HepG2 (cell line): ENCODE measurements around the gene SEPTIN10. TPM values are rescaled to one million over a fixed set of nuclear protein-coding genes. Genes with fewer than 3 reads are reported as not detected.

Experiments
- AGO2 ChIP-seq: fragments of 200-400 bp; formaldehyde crosslinking; optimal IDR thresholded peaks from 2 replicates; pipeline ENCODE3; 2017; ENCODE audit warnings: mild to moderate bottlenecking, low read depth, low read length, moderate library complexity
- AHDC1 ChIP-seq: sonication (generic); formaldehyde crosslinking; IDR thresholded peaks from 2 replicates; pipeline ENCODE4 v1.5.1; 2020; ENCODE audit warnings: mild to moderate bottlenecking, missing genetic modification reagents, borderline replicate concordance
- CENPX ChIP-seq: sonication (generic); formaldehyde crosslinking; IDR thresholded peaks from 2 replicates; pipeline ENCODE4 v1.9.0; 2021; ENCODE audit warnings: mild to moderate bottlenecking, missing genetic modification reagents, moderate library complexity
- HMG20B ChIP-seq: conservative IDR thresholded peaks from 2 replicates; pipeline ENCODE4 v1.6.1; 2016; ENCODE audit warnings: missing genetic modification reagents, missing compliant biosample characterization
- RFXAP ChIP-seq: sonication (generic); formaldehyde crosslinking; IDR thresholded peaks from 2 replicates; pipeline ENCODE4 v1.4.0; 2020; ENCODE audit warnings: missing genetic modification reagents, borderline replicate concordance
- RXRA ChIP-seq: sonication (generic); formaldehyde crosslinking; IDR thresholded peaks from 2 replicates; pipeline ENCODE4 v1.5.1; 2020; ENCODE audit warnings: missing genetic modification reagents
- SALL2 ChIP-seq: sonication (generic); formaldehyde crosslinking; IDR thresholded peaks from 2 replicates; pipeline ENCODE4 v1.8.1; 2023; ENCODE audit warnings: mild to moderate bottlenecking, missing genetic modification reagents, inconsistent platforms
- SNAI1 ChIP-seq: sonication (generic); formaldehyde crosslinking; IDR thresholded peaks from 2 replicates; pipeline ENCODE4 v1.5.0; 2020; ENCODE audit warnings: mild to moderate bottlenecking, missing genetic modification reagents, borderline replicate concordance
- SOX6 ChIP-seq, 2 experiments: fragments of 450-650 bp in 1 of 2; sonication (generic) in 1 of 2; formaldehyde crosslinking in 1 of 2; IDR thresholded peaks; 2 replicates each; pipeline versions ENCODE4 v1.4.0 to v1.6.1; 2017 to 2020; ENCODE audit warnings: antibody characterized with exemption in 1 of 2, mild to moderate bottlenecking in 1 of 2, missing genetic modification reagents in 1 of 2
- STAT6 ChIP-seq: sonication (generic); formaldehyde crosslinking; IDR thresholded peaks from 2 replicates; pipeline ENCODE4 v1.4.0; 2020; ENCODE audit warnings: missing genetic modification reagents, mild to moderate bottlenecking, borderline replicate concordance
- ZBTB7B ChIP-seq: sonication (generic); formaldehyde crosslinking; IDR thresholded peaks from 2 replicates; pipeline ENCODE4 v1.4.0; 2020; ENCODE audit warnings: missing genetic modification reagents
- ZFP90 ChIP-seq: sonication (generic); formaldehyde crosslinking; IDR thresholded peaks from 2 replicates; pipeline ENCODE4 v1.8.0; 2022; ENCODE audit warnings: missing genetic modification reagents, mild to moderate bottlenecking, inconsistent platforms, borderline replicate concordance
- ZNF235 ChIP-seq: sonication (generic); formaldehyde crosslinking; IDR thresholded peaks from 2 replicates; pipeline ENCODE4 v1.8.1; 2023; ENCODE audit warnings: mild to moderate bottlenecking, missing genetic modification reagents, borderline replicate concordance
- ZNF530 ChIP-seq: sonication (generic); formaldehyde crosslinking; IDR thresholded peaks from 2 replicates; pipeline ENCODE4 v1.5.0; 2020; ENCODE audit warnings: low read depth, mild to moderate bottlenecking, missing genetic modification reagents
- ZNF788 ChIP-seq: sonication (generic); formaldehyde crosslinking; IDR thresholded peaks from 2 replicates; pipeline ENCODE4 v1.5.0; 2020; ENCODE audit warnings: mild to moderate bottlenecking, missing genetic modification reagents, borderline replicate concordance
- ZSCAN25 ChIP-seq: sonication (generic); formaldehyde crosslinking; IDR thresholded peaks from 2 replicates; pipeline ENCODE4 v1.8.0; 2022; ENCODE audit warnings: mild to moderate bottlenecking, missing genetic modification reagents
- polyA plus RNA-seq, 8 experiments: library from polyadenylated mRNA; depleted of rRNA in 3 of 8; stranded (reverse) in 7 of 8; unstranded in 1 of 8; fragments of >200 nt; fragmentation: Illumina TruSeq in 4 of 8; extraction: Trizol in 4 of 8; gene quantifications; 2 replicates each; pipeline versions ENCODE4 v1.2.1 to v1.2.3, GENCODE V29; 2011 to 2016; ENCODE audit warnings: low read depth in 4 of 8, missing spikeins in 1 of 8, mixed read lengths in 1 of 8; ENCODE audit not compliant: insufficient read depth in 1 of 8
- total RNA-seq, 5 experiments: library from RNA; depleted of rRNA; stranded (reverse); fragments of >200 nt; fragmentation: Illumina TruSeq; extraction: Trizol; gene quantifications; 2 replicates each; pipeline ENCODE4 v1.2.3, GENCODE V29; 2016; ENCODE audit warnings: low read depth in 1 of 5
- TF ChIP-seq, protein P1 (sequence below): sonication (generic); formaldehyde crosslinking; IDR thresholded peaks from 2 replicates; pipeline ENCODE4 v1.4.0; 2020; ENCODE audit warnings: missing genetic modification reagents
- TF ChIP-seq, protein P2 (sequence below): IDR thresholded peaks from 2 replicates; pipeline ENCODE4 v1.6.1; 2016; ENCODE audit warnings: low read depth, borderline replicate concordance

The SEPTIN10 gene
- total and polyA plus RNA-seq, 2 of the 13 experiments (the other 11 are each of a cell fraction or from before 2014, with no cell fraction given): 45.8 to 67.5 TPM

DNA sequence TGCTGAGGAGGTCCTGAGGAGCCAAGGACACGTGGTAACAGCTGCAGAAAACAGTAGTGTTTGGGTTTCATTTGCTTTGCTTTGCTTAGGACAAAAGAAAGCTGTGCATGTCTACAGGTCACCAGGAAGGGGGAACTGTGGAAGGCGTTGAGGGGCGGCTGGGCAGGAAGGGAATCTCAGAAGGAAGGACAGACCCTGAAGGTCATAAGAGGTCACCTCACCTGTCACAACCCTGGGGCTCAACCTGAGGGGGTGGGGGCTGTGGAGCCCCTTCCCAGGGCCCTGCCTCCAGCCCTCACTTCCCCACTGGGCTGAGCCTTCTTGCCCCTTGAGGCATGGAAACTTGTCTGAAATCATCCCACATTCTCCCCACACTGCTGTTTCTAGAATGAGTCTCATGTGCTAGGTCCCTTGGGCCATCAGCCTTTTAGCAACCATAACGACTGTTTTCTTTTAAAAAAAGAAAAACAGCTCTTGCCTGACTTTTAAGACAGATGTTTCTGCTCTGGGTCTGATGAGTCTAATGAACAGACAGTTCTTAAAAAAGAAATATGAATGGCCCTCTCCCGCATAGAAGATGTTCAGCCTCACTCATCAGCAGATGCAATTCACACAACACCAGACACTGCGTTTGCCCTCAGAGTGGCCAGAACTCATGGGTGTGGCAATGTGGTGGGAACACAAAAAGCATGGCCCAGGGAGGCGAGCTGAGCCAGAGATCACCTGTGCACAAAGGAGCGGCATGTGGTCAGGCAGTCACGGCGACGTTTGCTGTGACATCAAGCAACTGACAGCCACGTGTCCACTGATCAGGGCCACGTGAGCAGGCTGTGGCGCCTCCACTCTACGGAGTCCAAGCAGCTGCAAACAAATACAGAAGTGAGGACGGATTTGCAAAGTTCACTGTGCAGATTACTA is 84.0 kb downstream of the SEPTIN10 start (continued):
- TF ChIP-seq, protein P1, sequence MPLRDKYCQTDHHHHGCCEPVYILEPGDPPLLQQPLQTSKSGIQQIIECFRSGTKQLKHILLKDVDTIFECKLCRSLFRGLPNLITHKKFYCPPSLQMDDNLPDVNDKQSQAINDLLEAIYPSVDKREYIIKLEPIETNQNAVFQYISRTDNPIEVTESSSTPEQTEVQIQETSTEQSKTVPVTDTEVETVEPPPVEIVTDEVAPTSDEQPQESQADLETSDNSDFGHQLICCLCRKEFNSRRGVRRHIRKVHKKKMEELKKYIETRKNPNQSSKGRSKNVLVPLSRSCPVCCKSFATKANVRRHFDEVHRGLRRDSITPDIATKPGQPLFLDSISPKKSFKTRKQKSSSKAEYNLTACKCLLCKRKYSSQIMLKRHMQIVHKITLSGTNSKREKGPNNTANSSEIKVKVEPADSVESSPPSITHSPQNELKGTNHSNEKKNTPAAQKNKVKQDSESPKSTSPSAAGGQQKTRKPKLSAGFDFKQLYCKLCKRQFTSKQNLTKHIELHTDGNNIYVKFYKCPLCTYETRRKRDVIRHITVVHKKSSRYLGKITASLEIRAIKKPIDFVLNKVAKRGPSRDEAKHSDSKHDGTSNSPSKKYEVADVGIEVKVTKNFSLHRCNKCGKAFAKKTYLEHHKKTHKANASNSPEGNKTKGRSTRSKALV (CRISPR knock-in tag): no peak
- TF ChIP-seq, protein P2, sequence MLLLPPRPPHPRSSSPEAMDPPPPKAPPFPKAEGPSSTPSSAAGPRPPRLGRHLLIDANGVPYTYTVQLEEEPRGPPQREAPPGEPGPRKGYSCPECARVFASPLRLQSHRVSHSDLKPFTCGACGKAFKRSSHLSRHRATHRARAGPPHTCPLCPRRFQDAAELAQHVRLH (CRISPR knock-in tag): no peak
- TF ChIP-seq SOX6 (IDR thresholded peaks at IDR 0.05) (no peak), SOX6 (CRISPR knock-in tag; IDR thresholded peaks at IDR 0.05) (0 out of 2 replicates have a peak, but pooled peaks have one; percentile 20), ZNF788 (CRISPR knock-in tag) (no peak), SNAI1 (CRISPR knock-in tag) (no peak), ZNF530 (CRISPR knock-in tag) (no peak), ZNF235 (no peak), RFXAP (CRISPR knock-in tag) (no peak), ZBTB7B (CRISPR knock-in tag) (no peak), HMG20B (CRISPR knock-in tag) (no peak), STAT6 (CRISPR knock-in tag) (no peak), AHDC1 (CRISPR knock-in tag) (no peak), AGO2 (no peak), RXRA (CRISPR knock-in tag) (no peak), ZSCAN25 (CRISPR knock-in tag) (no peak), ZFP90 (CRISPR knock-in tag) (no peak), SALL2 (CRISPR knock-in tag) (no peak), CENPX (CRISPR knock-in tag) (no peak)
